ENCODE measurements around the gene MAP3K10. TPM values are rescaled to one million over a fixed set of nuclear protein-coding genes. Genes with fewer than 3 reads are reported as not detected.

The MAP3K10 gene
- total RNA-seq, 2 donors from 2014 or later, result 15.8 to 25.7 TPM

GRCh38 chr19:40240332-40240731 lies 49.1 kb downstream of the MAP3K10 start:
- H3K4me3 ChIP-seq, result no peak overlapping the region
- no peaks in the 10 kb centered on the region for H3K4me1 ChIP-seq
- no peaks in the 10 kb centered on the region for H3K9me3 ChIP-seq
- intact Hi-C loops (cut with DNase I), result no loop called here
- 89 to 93% methylated on average over 3 to 6 of the region's 6 CpGs for WGBS, 2 donors
- H3K27me3 ChIP-seq, result no peaks in the 10 kb centered on the region
- TF ChIP-seq POLR2A (IDR thresholded peaks at IDR 0.05), result no peak
- TF ChIP-seq CTCF (IDR thresholded peaks at IDR 0.05), result no peak
- DNase-seq (no peak), ATAC-seq (no peak)
- H3K36me3 ChIP-seq (replicated peaks in 1 of 2; ENCODE audit: insufficient read depth in 1 of 2, low read depth in 2 of 2), result peaks cover 16 to 22% of the 10 kb centered on the region in 2 donors
- H3K27ac ChIP-seq, result no peak overlapping the region

- Histone ChIP-seq H3K27ac (no peak overlapping the region), H3K36me3 (replicated peaks in 1 of 2; ENCODE audit: insufficient read depth in 1 of 2, low read depth in 2 of 2) (peaks cover 9 to 18% of the 10 kb centered on the region in 2 donors), H3K4me3 (no peak overlapping the region), H3K4me1 (no peaks in the 10 kb centered on the region), H3K27me3 (no peaks in the 10 kb centered on the region), H3K9me3 (no peaks in the 10 kb centered on the region)
- TF ChIP-seq CTCF (IDR thresholded peaks at IDR 0.05) (no peak), POLR2A (IDR thresholded peaks at IDR 0.05) (no peak)
- no peak for ATAC-seq
- whole genome bisulfite sequencing, 2 donors, result 92 to 93% methylated on average over 12 of the region's 12 CpGs
- intact Hi-C loops (cut with DNase I), result no loop called here
- no peak for DNase-seq
These were observed 50.0 kb downstream of the MAP3K10 start for GRCh38 chr19:40241125-40241808.

GRCh38 chr19:40241809-40242384 lies 50.7 kb downstream of the MAP3K10 start:
- no peaks in the 10 kb centered on the region for H3K4me1 ChIP-seq
- intact Hi-C loops (cut with DNase I), result no loop called here
- H3K36me3 ChIP-seq (replicated peaks in 1 of 2; ENCODE audit: insufficient read depth in 1 of 2, low read depth in 2 of 2), result peaks cover 4 to 17% of the 10 kb centered on the region in 2 donors
- 73 to 77% methylated on average over 18 to 21 of the region's 21 CpGs for WGBS, 2 donors
- no peaks in the 10 kb centered on the region for H3K27me3 ChIP-seq
- DNase-seq (peak in 2 of 4 donors; percentile 18 to 22), ATAC-seq (peak; percentile 44)
- H3K27ac ChIP-seq, result peak overlapping the region in 1 of 4 donors; percentile 13
- TF ChIP-seq CTCF (IDR thresholded peaks at IDR 0.05) (no peak), POLR2A (IDR thresholded peaks at IDR 0.05) (no peak)
- H3K4me3 ChIP-seq, result no peak overlapping the region
- H3K9me3 ChIP-seq, result no peaks in the 10 kb centered on the region

GRCh38 chr19:40242480-40242879 lies 51.3 kb downstream of the MAP3K10 start:
- ATAC-seq (no peak), DNase-seq (no peak)
- intact Hi-C loops (cut with DNase I), result no loop called here
- TF ChIP-seq POLR2A (IDR thresholded peaks at IDR 0.05), result no peak
- TF ChIP-seq CTCF (IDR thresholded peaks at IDR 0.05), result no peak
- Histone ChIP-seq H3K9me3 (no peaks in the 10 kb centered on the region), H3K27me3 (no peaks in the 10 kb centered on the region), H3K4me1 (no peaks in the 10 kb centered on the region), H3K27ac (peak overlapping the region in 1 of 4 donors; percentile 13), H3K36me3 (replicated peaks in 1 of 2; ENCODE audit: insufficient read depth in 1 of 2, low read depth in 2 of 2) (peaks cover 0 to 14% of the 10 kb centered on the region in 2 donors), H3K4me3 (no peak overlapping the region)
- 89 to 90% methylated on average over 2 to 10 of the region's 12 CpGs for WGBS, 2 donors

All from body of pancreas (tissue), 4 donors.